Neutrophil (primary cell): ENCODE measurements around the gene CCND2.

Experiments
- H3K27ac ChIP-seq: fragments of 200-600 bp; sonication (generic); 2 replicates; pipeline ENCODE4 v1.5.1; 2016; ENCODE audit warnings: mild to moderate bottlenecking, moderate library complexity
- H3K27me3 ChIP-seq: fragments of 200-600 bp; sonication (generic); 2 replicates; pipeline ENCODE4 v1.6.0; 2016; ENCODE audit warnings: mild to moderate bottlenecking
- H3K36me3 ChIP-seq: fragments of 200-600 bp; sonication (generic); 2 replicates; pipeline ENCODE4 v1.5.1; 2017
- H3K4me1 ChIP-seq, 2 experiments: fragments of 200-600 bp in 1 of 2; sonication (generic) in 1 of 2; 1 replicate in 1 of 2; 2 replicates in 1 of 2; pipeline versions ENCODE4 v1.5.1 to v1.6.1; 2013 to 2016; ENCODE audit warnings: low read depth in 1 of 2, low read length in 1 of 2, mild to moderate bottlenecking in 1 of 2, moderate library complexity in 1 of 2; ENCODE audit not compliant: control insufficient read depth in 1 of 2, insufficient read depth in 1 of 2
- H3K4me3 ChIP-seq, 2 experiments: fragments of 200-600 bp in 1 of 2; sonication (generic) in 1 of 2; 1 replicate in 1 of 2; 2 replicates in 1 of 2; pipeline ENCODE4 v1.5.1; 2013 to 2016; ENCODE audit warnings: low read depth in 1 of 2, low read length in 1 of 2, mild to moderate bottlenecking in 1 of 2, moderate library complexity in 1 of 2
- H3K9me3 ChIP-seq: fragments of 200-600 bp; sonication (generic); 2 replicates; pipeline ENCODE4 v1.5.1; 2016
- CTCF ChIP-seq: fragments of 200-600 bp; sonication (generic); IDR thresholded peaks from 2 replicates; pipeline ENCODE4 v1.5.1; 2016; ENCODE audit warnings: antibody characterized with exemption

Gene CCND2

GRCh38 chr12:4256043-4256826, 17.3 kb upstream of the CCND2 start:
- H3K4me1 ChIP-seq: no peaks in the 10 kb centered on the region
- no peak for TF ChIP-seq CTCF
- H3K27ac ChIP-seq: no peak overlapping the region
- no peaks in the 10 kb centered on the region for H3K27me3 ChIP-seq
- no peaks in the 10 kb centered on the region for H3K36me3 ChIP-seq
- H3K9me3 ChIP-seq: no peaks in the 10 kb centered on the region
- no peak overlapping the region for H3K4me3 ChIP-seq

DNA sequence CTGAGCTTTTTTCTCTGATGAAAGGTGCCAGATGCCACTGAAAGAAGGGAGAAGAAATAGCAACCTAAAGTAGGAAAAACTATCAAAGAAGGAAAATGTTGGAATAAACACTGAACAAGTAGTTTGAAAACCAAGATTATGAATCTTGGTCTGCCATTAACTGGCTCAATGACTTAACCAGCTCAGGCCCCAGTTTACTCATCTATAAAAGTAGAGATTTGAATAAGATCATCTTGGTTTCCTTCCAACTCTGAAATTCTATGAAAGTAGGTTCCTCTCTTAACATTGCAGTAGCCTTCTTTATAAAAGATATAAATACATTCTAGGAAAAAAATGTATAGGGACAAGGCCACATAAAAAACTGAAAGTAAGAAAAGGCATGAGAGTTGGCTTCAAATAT, 16.1 kb upstream of the CCND2 start:
- H3K27ac ChIP-seq: no peak overlapping the region
- no peak for TF ChIP-seq CTCF
- no peaks in the 10 kb centered on the region for H3K9me3 ChIP-seq
- no peaks in the 10 kb centered on the region for H3K36me3 ChIP-seq
- H3K4me1 ChIP-seq: no peaks in the 10 kb centered on the region
- no peaks in the 10 kb centered on the region for H3K27me3 ChIP-seq
- H3K4me3 ChIP-seq: no peak overlapping the region

GRCh38 chr12:4259099-4259498, 14.5 kb upstream of the CCND2 start:
- no peak overlapping the region for H3K27ac ChIP-seq
- no peaks in the 10 kb centered on the region for H3K9me3 ChIP-seq
- no peaks in the 10 kb centered on the region for H3K36me3 ChIP-seq
- no peaks in the 10 kb centered on the region for H3K4me1 ChIP-seq
- H3K4me3 ChIP-seq: no peak overlapping the region
- TF ChIP-seq CTCF: no peak
- no peaks in the 10 kb centered on the region for H3K27me3 ChIP-seq

DNA sequence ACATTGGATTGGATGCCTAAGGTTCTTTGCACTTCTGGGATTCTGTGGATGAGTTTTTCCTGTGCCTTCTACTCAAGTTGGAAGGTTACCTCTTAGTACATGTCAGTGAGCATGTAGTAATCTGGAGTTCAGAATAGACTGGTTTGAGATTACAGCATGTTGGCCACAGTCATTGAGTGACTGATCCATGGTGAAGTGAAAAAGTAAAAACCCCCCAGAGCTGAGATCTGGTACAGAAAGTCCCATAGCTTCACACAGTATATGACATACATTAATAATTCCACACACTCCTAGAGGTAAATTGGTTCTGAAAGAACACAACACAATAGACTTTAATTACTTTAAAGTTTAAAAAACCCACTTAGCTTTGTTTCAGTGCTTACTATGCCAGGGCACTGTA, 11.9 kb upstream of the CCND2 start:
- Histone ChIP-seq H3K4me1 (no peaks in the 10 kb centered on the region), H3K27ac (no peak overlapping the region), H3K36me3 (no peaks in the 10 kb centered on the region), H3K4me3 (no peak overlapping the region), H3K27me3 (peaks cover 4% of the 10 kb centered on the region), H3K9me3 (no peaks in the 10 kb centered on the region)
- no peak for TF ChIP-seq CTCF

DNA sequence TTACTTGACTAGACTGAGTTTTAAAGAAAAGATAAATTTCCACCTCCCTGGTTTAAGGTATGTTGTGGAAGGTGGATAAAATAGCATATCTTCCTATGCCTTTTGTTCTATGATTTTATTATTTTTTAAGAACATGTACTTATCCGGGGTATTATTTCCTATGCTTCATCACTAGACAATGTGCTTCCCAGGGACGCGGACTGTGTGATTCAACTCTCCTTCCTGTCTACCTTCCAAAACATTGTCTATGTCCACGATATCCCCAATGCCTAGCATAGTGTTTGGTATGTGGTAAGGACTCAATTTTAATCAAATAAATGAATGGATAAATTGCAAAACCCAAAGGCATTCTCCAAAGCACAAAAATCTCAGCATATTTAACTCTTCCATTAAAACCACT, 8.3 kb upstream of the CCND2 start:
- Histone ChIP-seq H3K27me3 (peaks cover 29% of the 10 kb centered on the region), H3K9me3 (no peaks in the 10 kb centered on the region), H3K4me3 (no peak overlapping the region), H3K27ac (no peak overlapping the region), H3K4me1 (peaks cover 15 to 17% of the 10 kb centered on the region in 2 experiments), H3K36me3 (no peaks in the 10 kb centered on the region)
- TF ChIP-seq CTCF: no peak
